ENCODE data around the gene PALB2.

Gene PALB2

DNA sequence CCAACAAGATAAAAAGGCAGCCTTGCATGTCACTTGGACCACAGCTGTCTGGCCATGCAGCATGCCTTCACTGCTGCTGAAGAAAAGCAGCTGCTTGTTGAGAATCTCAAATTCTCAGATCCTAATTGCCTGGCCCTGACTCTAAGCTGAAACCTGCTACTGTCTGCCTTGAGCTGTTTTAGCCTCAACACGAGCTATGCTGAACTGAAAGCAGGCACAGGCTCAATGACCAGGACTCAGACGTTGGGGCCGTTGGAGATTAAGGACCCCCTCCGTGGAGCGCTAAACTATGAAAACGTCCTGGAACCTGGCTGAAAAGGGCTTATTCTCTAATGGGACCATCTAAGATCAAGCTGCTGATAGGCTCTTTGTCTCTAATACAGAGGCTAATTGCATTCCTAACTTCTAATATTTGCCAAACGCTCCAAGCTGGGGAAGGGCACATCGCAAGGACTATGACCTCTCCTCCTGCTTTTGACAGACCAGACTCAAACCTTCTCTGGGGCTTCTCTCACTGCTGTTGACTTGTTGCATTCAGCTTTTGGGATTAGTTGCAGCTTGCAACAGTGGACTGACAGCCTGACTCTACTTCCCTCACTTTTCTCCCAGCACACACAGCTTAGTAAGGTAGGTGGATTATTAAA is 33.0 kb upstream of the PALB2 start:
- H3K36me3 ChIP-seq (ENCODE audit: insufficient read depth, low read length), result peaks cover 31% of the 10 kb centered on the region
- H3K9ac ChIP-seq (ENCODE audit: low read depth, low read length), result no peak overlapping the region
- peaks cover 43% of the 10 kb centered on the region for H3K4me1 ChIP-seq (ENCODE audit: control insufficient read depth, insufficient read depth, low read length)
- no peak overlapping the region for H3K4me3 ChIP-seq (ENCODE audit: low read length)
- H3K27me3 ChIP-seq (ENCODE audit: control insufficient read depth, insufficient read depth, low read length), result no peaks in the 10 kb centered on the region
- no peak overlapping the region for H3K4me2 ChIP-seq (ENCODE audit: low read length)
- no peaks in the 10 kb centered on the region for H3K9me3 ChIP-seq (replicated peaks; ENCODE audit: low read length)

GRCh38 chr16:23670137-23670776 is 29.1 kb upstream of the PALB2 start:
- Histone ChIP-seq H3K36me3 (ENCODE audit: insufficient read depth, low read length) (peaks cover 68% of the 10 kb centered on the region), H3K4me1 (ENCODE audit: control insufficient read depth, insufficient read depth, low read length) (peaks cover 18% of the 10 kb centered on the region), H3K27me3 (ENCODE audit: control insufficient read depth, insufficient read depth, low read length) (no peaks in the 10 kb centered on the region), H3K9me3 (replicated peaks; ENCODE audit: low read length) (no peaks in the 10 kb centered on the region), H3K4me3 (ENCODE audit: low read length) (no peak overlapping the region), H3K9ac (ENCODE audit: low read depth, low read length) (peak overlapping the region; percentile 2), H3K4me2 (ENCODE audit: low read length) (peak overlapping the region; percentile 18)

DNA sequence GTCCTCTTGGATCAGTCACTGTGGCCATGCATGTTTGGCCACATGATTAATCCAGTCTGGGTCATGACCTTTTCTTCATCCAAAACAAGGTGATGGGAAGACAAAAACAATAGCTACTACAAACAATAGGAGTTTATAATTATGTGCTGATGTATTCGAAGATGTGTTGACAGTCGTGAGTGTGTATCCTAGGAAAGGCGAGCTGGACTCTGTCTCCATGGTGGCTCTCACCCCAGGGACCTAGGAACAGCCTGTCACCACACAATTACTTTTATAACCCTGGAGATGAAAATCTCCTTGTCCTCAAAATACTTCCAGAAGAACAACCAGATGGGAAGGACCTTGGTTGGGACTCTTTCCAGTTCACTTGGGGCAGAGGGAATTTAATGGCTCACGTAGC is 27.8 kb upstream of the PALB2 start:
- Histone ChIP-seq H3K4me1 (ENCODE audit: control insufficient read depth, insufficient read depth, low read length) (peaks cover 18% of the 10 kb centered on the region), H3K4me2 (ENCODE audit: low read length) (no peak overlapping the region), H3K9ac (ENCODE audit: low read depth, low read length) (no peak overlapping the region), H3K36me3 (ENCODE audit: insufficient read depth, low read length) (peaks cover 70% of the 10 kb centered on the region), H3K9me3 (replicated peaks; ENCODE audit: low read length) (no peaks in the 10 kb centered on the region), H3K27me3 (ENCODE audit: control insufficient read depth, insufficient read depth, low read length) (no peaks in the 10 kb centered on the region), H3K4me3 (ENCODE audit: low read length) (no peak overlapping the region)

DNA sequence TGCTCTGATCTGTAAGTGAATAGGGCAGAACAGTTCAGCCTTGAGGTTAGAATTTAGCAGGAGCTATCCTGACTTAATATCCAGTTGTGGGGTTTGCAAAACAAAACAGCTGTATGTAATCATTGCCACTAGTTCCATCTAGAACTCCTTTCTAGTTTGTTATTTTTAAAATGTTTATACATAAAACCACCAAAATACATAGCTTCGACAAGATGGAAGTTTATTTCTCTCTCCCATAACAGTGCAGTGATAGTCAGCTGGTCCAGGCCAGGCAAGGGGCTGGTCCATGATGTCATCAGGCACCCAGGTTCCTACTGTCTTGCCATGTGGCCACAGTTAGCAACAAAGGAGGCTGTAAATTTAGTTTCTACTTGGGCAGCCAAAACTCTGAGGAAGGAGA is 27.1 kb upstream of the PALB2 start:
- no peak overlapping the region for H3K4me2 ChIP-seq (ENCODE audit: low read length)
- H3K9me3 ChIP-seq (replicated peaks; ENCODE audit: low read length), result no peaks in the 10 kb centered on the region
- no peak overlapping the region for H3K4me3 ChIP-seq (ENCODE audit: low read length)
- peaks cover 18% of the 10 kb centered on the region for H3K4me1 ChIP-seq (ENCODE audit: control insufficient read depth, insufficient read depth, low read length)
- no peaks in the 10 kb centered on the region for H3K27me3 ChIP-seq (ENCODE audit: control insufficient read depth, insufficient read depth, low read length)
- peaks cover 74% of the 10 kb centered on the region for H3K36me3 ChIP-seq (ENCODE audit: insufficient read depth, low read length)
- H3K9ac ChIP-seq (ENCODE audit: low read depth, low read length), result no peak overlapping the region

GRCh38 chr16:23667355-23667659 is 26.2 kb upstream of the PALB2 start:
- no peak overlapping the region for H3K4me2 ChIP-seq (ENCODE audit: low read length)
- H3K9ac ChIP-seq (ENCODE audit: low read depth, low read length), result no peak overlapping the region
- no peaks in the 10 kb centered on the region for H3K27me3 ChIP-seq (ENCODE audit: control insufficient read depth, insufficient read depth, low read length)
- H3K4me1 ChIP-seq (ENCODE audit: control insufficient read depth, insufficient read depth, low read length), result peaks cover 18% of the 10 kb centered on the region
- H3K9me3 ChIP-seq (replicated peaks; ENCODE audit: low read length), result no peaks in the 10 kb centered on the region
- H3K4me3 ChIP-seq (ENCODE audit: low read length), result no peak overlapping the region
- H3K36me3 ChIP-seq (ENCODE audit: insufficient read depth, low read length), result peaks cover 81% of the 10 kb centered on the region

DNA sequence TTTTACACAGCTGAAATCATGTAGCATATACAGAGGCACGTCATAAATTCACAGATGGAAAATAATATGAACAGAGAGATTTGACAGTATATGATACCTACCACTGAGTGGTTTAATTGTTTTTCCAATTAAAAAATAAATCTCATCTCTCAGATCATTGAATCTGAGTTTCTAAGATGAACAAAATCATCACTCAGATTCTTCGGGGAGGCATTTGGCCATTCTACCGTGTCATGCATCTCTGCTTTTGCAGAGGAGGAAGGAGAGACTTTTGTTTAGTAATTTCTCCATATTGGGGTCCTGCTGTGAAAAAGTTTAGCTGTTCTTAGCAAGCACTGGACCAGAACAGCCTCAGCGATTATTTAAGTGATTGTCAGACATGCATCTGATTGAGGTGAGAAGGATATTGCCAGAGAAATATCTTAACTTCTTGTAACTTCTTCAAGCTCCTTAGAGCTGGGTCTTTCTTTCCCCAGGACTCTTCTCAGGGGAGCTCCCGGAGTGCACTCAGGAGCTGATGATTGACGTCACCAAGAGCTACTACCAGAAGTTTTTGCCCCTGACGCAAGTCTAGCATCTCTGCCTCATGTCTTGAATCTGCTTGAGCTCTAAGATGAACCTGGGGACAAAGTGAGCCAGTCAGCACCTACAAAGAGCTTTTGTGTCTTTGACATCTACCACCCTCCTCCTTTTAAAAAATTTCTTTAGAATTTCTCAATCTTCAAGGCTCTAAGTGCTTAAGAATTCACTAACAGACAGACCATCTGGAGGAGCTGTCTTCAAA is 25.7 kb upstream of the PALB2 start:
- no peaks in the 10 kb centered on the region for H3K27me3 ChIP-seq (ENCODE audit: control insufficient read depth, insufficient read depth, low read length)
- H3K4me2 ChIP-seq (ENCODE audit: low read length), result no peak overlapping the region
- H3K4me1 ChIP-seq (ENCODE audit: control insufficient read depth, insufficient read depth, low read length), result peaks cover 18% of the 10 kb centered on the region
- H3K4me3 ChIP-seq (ENCODE audit: low read length), result no peak overlapping the region
- H3K9ac ChIP-seq (ENCODE audit: low read depth, low read length), result no peak overlapping the region
- peaks cover 81% of the 10 kb centered on the region for H3K36me3 ChIP-seq (ENCODE audit: insufficient read depth, low read length)
- H3K9me3 ChIP-seq (replicated peaks; ENCODE audit: low read length), result no peaks in the 10 kb centered on the region

DNA sequence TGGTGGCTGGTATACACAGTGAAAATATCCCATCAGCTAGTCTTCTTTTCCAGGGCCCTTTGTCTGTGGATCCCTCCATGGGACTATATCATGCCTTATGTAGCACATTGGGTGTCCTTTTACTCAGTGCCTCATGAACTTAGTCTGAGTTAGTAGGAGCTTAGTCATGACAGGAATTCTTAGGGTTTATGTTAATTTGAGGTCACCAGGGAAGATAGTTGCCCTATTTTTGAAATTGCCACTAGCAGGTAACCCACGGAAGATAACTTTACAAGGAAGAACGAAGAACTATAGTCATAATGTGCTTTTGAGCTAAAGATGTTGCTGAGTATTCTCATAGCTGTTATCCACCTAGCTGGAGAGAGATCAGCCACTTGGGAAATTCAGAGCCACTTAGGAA is 22.8 kb upstream of the PALB2 start:
- peaks cover 92% of the 10 kb centered on the region for H3K36me3 ChIP-seq (ENCODE audit: insufficient read depth, low read length)
- no peak overlapping the region for H3K4me3 ChIP-seq (ENCODE audit: low read length)
- no peak overlapping the region for H3K4me2 ChIP-seq (ENCODE audit: low read length)

GRCh38 chr16:23651943-23652468 is 10.9 kb upstream of the PALB2 start:
- H3K4me3 ChIP-seq (ENCODE audit: low read length), result no peak overlapping the region
- H3K4me2 ChIP-seq (ENCODE audit: low read length), result no peak overlapping the region
- H3K27me3 ChIP-seq (ENCODE audit: control insufficient read depth, insufficient read depth, low read length), result no peaks in the 10 kb centered on the region
- H3K9ac ChIP-seq (ENCODE audit: low read depth, low read length), result no peak overlapping the region
- H3K4me1 ChIP-seq (ENCODE audit: control insufficient read depth, insufficient read depth, low read length), result no peaks in the 10 kb centered on the region
- no peaks in the 10 kb centered on the region for H3K9me3 ChIP-seq (replicated peaks; ENCODE audit: low read length)
- H3K36me3 ChIP-seq (ENCODE audit: insufficient read depth, low read length), result peaks cover 29% of the 10 kb centered on the region

More for the DNA sequence above, 22.8 kb upstream of the PALB2 start:
- H3K9me3 ChIP-seq (replicated peaks; ENCODE audit: low read length), result no peaks in the 10 kb centered on the region
- no peaks in the 10 kb centered on the region for H3K27me3 ChIP-seq (ENCODE audit: control insufficient read depth, insufficient read depth, low read length)
- H3K9ac ChIP-seq (ENCODE audit: low read depth, low read length), result no peak overlapping the region
- no peaks in the 10 kb centered on the region for H3K4me1 ChIP-seq (ENCODE audit: control insufficient read depth, insufficient read depth, low read length)

- Histone ChIP-seq H3K36me3 (ENCODE audit: insufficient read depth, low read length) (peaks cover 31% of the 10 kb centered on the region), H3K9ac (ENCODE audit: low read depth, low read length) (no peak overlapping the region), H3K4me1 (ENCODE audit: control insufficient read depth, insufficient read depth, low read length) (no peaks in the 10 kb centered on the region)
Measured at GRCh38 chr16:23650674-23651416, 9.7 kb upstream of the PALB2 start.

DNA sequence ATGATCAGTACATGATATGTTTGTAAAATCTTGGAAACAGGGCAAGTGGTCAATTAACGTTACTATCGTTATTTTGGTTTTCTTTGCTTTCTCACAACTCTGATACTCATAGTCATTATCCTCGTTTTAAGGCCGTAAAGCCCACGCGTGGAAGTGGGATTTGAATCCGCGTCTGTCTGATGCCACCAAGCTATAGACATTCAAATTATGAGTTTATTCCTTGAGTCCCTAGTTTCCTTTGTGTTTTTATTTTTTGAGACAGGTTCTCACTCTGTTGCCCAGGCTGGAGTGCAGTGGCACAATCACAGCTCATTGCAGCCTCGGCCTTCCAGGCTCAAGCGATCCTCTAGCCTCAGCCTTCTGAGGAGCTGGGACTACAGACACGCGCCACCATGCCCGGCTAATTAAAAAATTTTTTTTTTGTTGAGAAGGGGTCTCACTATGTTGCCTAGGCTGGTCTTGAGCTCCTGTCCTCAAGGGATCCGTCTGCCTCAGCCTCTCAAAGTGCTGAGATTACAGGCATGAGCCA is 1.2 kb upstream of the PALB2 start:
- peaks cover 14% of the 10 kb centered on the region for H3K4me1 ChIP-seq (ENCODE audit: control insufficient read depth, insufficient read depth, low read length)
- H3K4me2 ChIP-seq (ENCODE audit: low read length), result peak overlapping the region; percentile 95
- peak overlapping the region; percentile 99 for H3K9ac ChIP-seq (ENCODE audit: low read depth, low read length)
- H3K4me3 ChIP-seq (ENCODE audit: low read length), result peak overlapping the region; percentile 98
- H3K36me3 ChIP-seq (ENCODE audit: insufficient read depth, low read length), result peaks cover 38% of the 10 kb centered on the region
- H3K9me3 ChIP-seq (replicated peaks; ENCODE audit: low read length), result no peaks in the 10 kb centered on the region
- no peaks in the 10 kb centered on the region for H3K27me3 ChIP-seq (ENCODE audit: control insufficient read depth, insufficient read depth, low read length)

More at GRCh38 chr16:23650674-23651416, 9.7 kb upstream of the PALB2 start:
- Histone ChIP-seq H3K4me2 (ENCODE audit: low read length) (no peak overlapping the region), H3K4me3 (ENCODE audit: low read length) (no peak overlapping the region), H3K27me3 (ENCODE audit: control insufficient read depth, insufficient read depth, low read length) (no peaks in the 10 kb centered on the region), H3K9me3 (replicated peaks; ENCODE audit: low read length) (no peaks in the 10 kb centered on the region)

- H3K4me3 ChIP-seq (ENCODE audit: low read length), result peak overlapping the region; percentile 98
- H3K27me3 ChIP-seq (ENCODE audit: control insufficient read depth, insufficient read depth, low read length), result no peaks in the 10 kb centered on the region
- peak overlapping the region; percentile 99 for H3K9ac ChIP-seq (ENCODE audit: low read depth, low read length)
- peaks cover 37% of the 10 kb centered on the region for H3K36me3 ChIP-seq (ENCODE audit: insufficient read depth, low read length)
- H3K4me1 ChIP-seq (ENCODE audit: control insufficient read depth, insufficient read depth, low read length), result peaks cover 14% of the 10 kb centered on the region
- no peaks in the 10 kb centered on the region for H3K9me3 ChIP-seq (replicated peaks; ENCODE audit: low read length)
- H3K4me2 ChIP-seq (ENCODE audit: low read length), result peak overlapping the region; percentile 97
Measured at GRCh38 chr16:23640615-23640930, 537 bp downstream of the PALB2 start.

Measured in skeletal muscle satellite cell (primary cell).